GM18498 (cell line): Measurements from ENCODE around the gene CH25H.

Experiments
- ATAC-seq: cut with Tn5 transposase; IDR thresholded peaks from one replicate; pipeline ENCODE4 v1.9.1; 2021; ENCODE audit warnings: mild to moderate bottlenecking, moderate library complexity; ENCODE audit not compliant: unreplicated experiment

The CH25H gene

DNA sequence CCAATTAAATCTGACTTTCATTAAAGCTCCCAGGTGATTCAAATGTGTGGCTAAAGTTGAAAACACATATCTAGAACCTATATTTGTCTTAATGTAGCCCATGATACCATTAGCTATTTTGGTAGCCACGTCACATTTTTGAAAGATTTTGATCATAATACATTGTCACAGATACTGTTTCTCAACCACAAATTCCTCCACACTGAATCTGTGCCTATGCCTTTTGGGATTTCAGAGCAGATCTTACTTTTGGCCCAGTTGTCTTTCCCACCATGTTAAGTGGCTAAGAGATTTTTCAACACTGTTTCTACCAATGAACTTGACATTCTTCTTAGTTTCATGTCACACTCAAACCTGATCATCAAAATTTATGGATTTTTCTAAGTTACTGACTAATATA is 47.4 kb downstream of the CH25H start:
- no peak for ATAC-seq

DNA sequence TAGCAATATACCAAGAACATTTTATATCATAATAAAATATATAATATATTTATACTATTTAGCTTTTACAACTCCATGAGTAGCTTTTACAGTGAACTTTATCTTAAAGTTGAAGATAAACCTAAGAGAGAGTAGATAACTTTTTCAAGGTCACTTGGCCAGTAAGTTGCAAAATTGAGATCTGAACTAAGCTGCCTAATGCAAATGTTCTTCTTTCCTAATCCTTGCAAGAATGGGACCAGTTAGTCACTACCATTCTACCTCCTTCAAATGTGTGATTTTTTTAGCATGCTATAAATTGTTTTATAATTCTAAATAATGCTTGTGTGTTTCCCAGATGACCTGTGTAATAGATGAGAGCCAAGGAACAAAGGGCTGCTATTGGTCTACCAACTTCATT is 47.8 kb downstream of the CH25H start:
- no peak for ATAC-seq

GRCh38 chr10:89158446-89158845 is 48.7 kb downstream of the CH25H start:
- no peak for ATAC-seq

GRCh38 chr10:89156161-89156835 is 50.8 kb downstream of the CH25H start:
- ATAC-seq = no peak
